SK-N-SH treated with all-trans-retinoic acid at 6 μM for 48 hours (cell line): ENCODE results near the gene ABHD8.

Source experiments
- BACH2 ChIP-seq: fragments of 250-450 bp; sonication (Bioruptor Pico); IDR thresholded peaks from 2 replicates; pipeline ENCODE4 v1.9.0; 2021; ENCODE audit warnings: mild to moderate bottlenecking, borderline replicate concordance
- CSDC2 ChIP-seq: fragments of 250-450 bp; sonication (Bioruptor Pico); IDR thresholded peaks from 2 replicates; pipeline ENCODE4 v1.5.0; 2020; ENCODE audit warnings: mild to moderate bottlenecking, moderate library complexity
- CSRNP3 ChIP-seq: fragments of 250-450 bp; sonication (Bioruptor Pico); IDR thresholded peaks from 2 replicates; pipeline ENCODE4 v1.5.1; 2021; ENCODE audit warnings: mild to moderate bottlenecking, moderate library complexity
- ISL1 ChIP-seq: fragments of 250-450 bp; sonication (Bioruptor Pico); IDR thresholded peaks from 2 replicates; pipeline ENCODE4 v2.1.2; 2022; ENCODE audit warnings: mild to moderate bottlenecking, moderate library complexity
- PATZ1 ChIP-seq: fragments of 250-450 bp; sonication (Bioruptor Pico); IDR thresholded peaks from 2 replicates; pipeline ENCODE4 v1.8.0; 2020; ENCODE audit warnings: mild to moderate bottlenecking, moderate library complexity, borderline replicate concordance
- PPARA ChIP-seq: fragments of 250-450 bp; sonication (Bioruptor Pico); IDR thresholded peaks from 2 replicates; pipeline ENCODE4 v1.5.0; 2020; ENCODE audit warnings: mild to moderate bottlenecking, borderline replicate concordance
- RARB ChIP-seq: fragments of 250-450 bp; sonication (Bioruptor Pico); IDR thresholded peaks from 2 replicates; pipeline ENCODE4 v1.8.0; 2021; ENCODE audit warnings: mild to moderate bottlenecking, moderate library complexity
- TCF4 ChIP-seq: fragments of 250-450 bp; sonication (Bioruptor Pico); IDR thresholded peaks from 2 replicates; pipeline ENCODE4 v1.8.0; 2021; ENCODE audit warnings: mild to moderate bottlenecking, moderate library complexity, borderline replicate concordance
- ZFP3 ChIP-seq: fragments of 250-450 bp; sonication (Bioruptor Pico); IDR thresholded peaks from 2 replicates; pipeline ENCODE4 v1.5.0; 2020; ENCODE audit warnings: mild to moderate bottlenecking, moderate library complexity
- ZFP30 ChIP-seq: fragments of 450-650 bp; formaldehyde crosslinking; IDR thresholded peaks from 2 replicates; pipeline ENCODE4 v1.5.0; 2022; ENCODE audit warnings: mild to moderate bottlenecking, moderate library complexity
- ZNF70 ChIP-seq: fragments of 450-650 bp; formaldehyde crosslinking; IDR thresholded peaks from 2 replicates; pipeline ENCODE4 v1.5.0; 2020; ENCODE audit warnings: mild to moderate bottlenecking, moderate library complexity
- ZNF8 ChIP-seq: fragments of 450-650 bp; formaldehyde crosslinking; IDR thresholded peaks from 2 replicates; pipeline ENCODE4 v1.5.0; 2020; ENCODE audit warnings: mild to moderate bottlenecking, moderate library complexity
- TF ChIP-seq, protein P1 (sequence below): fragments of 250-450 bp; sonication (Bioruptor Pico); IDR thresholded peaks from 2 replicates; pipeline ENCODE4 v1.5.1; 2020; ENCODE audit warnings: low read depth, mild to moderate bottlenecking, moderate library complexity

DNA sequence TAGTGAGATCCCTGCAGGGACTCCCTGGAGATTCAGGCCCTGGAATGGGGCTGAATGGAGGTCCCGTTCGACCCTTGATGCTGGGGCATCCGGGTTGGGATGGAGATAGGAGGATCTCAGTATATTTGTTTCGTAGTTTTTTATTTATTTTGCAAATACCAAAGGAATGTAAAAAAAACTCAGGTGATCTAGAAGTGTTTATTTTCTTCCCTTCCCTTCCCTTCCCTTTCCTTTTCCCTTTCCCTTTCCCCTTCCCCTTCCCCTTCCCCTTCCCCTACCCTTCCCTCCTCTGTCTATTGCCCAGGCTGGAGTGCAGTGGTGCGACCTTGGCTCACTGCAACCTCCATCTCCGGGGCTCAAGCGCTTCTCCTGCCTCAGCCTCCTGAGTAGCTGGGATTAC lies 38.6 kb upstream of the ABHD8 start:
- TF ChIP-seq ISL1 (CRISPR knock-in tag) (no peak), ZFP3 (CRISPR knock-in tag) (no peak), CSRNP3 (CRISPR knock-in tag) (no peak), ZFP30 (no peak), TCF4 (CRISPR knock-in tag) (no peak), PPARA (CRISPR knock-in tag) (no peak), PATZ1 (CRISPR knock-in tag) (no peak), ZNF8 (CRISPR knock-in tag) (no peak), RARB (no peak), CSDC2 (CRISPR knock-in tag) (no peak), BACH2 (no peak), ZNF70 (CRISPR knock-in tag) (no peak)
- TF ChIP-seq, protein P1, sequence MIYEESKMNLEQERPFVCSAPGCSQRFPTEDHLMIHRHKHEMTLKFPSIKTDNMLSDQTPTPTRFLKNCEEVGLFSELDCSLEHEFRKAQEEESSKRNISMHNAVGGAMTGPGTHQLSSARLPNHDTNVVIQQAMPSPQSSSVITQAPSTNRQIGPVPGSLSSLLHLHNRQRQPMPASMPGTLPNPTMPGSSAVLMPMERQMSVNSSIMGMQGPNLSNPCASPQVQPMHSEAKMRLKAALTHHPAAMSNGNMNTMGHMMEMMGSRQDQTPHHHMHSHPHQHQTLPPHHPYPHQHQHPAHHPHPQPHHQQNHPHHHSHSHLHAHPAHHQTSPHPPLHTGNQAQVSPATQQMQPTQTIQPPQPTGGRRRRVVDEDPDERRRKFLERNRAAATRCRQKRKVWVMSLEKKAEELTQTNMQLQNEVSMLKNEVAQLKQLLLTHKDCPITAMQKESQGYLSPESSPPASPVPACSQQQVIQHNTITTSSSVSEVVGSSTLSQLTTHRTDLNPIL (CRISPR knock-in tag) = no peak
